Endothelial cell of umbilical vein (primary cell): ENCODE results near the gene BRD1. TPM values are rescaled to one million over a fixed set of nuclear protein-coding genes. Genes with fewer than 3 reads are reported as not detected.

Experiments
- BruUV-seq: library from RNA; stranded (reverse); fragments of 400-500 nt; replicated peaks from 2 replicates; lab custom pipeline; 2021; lab: Mats Ljungman, UMichigan
- CTCF ChIA-PET: fragments of 300-600, 350-600 bp; sonication (Branson Sonifier 250); formaldehyde crosslinking; loops from one replicate; lab custom pipeline; 2021; ENCODE audit warnings: antibody characterized with exemption, inconsistent platforms; lab: Charles Lee
- POLR2A ChIA-PET: fragments of 300-600, 350-600 bp; sonication (Branson Sonifier 250); formaldehyde crosslinking; loops from one replicate; lab custom pipeline; 2021; ENCODE audit warnings: antibody characterized with exemption, inconsistent platforms; lab: Charles Lee
- DNase-seq: peaks from one replicate; pipeline ENCODE4 v3.0.0-alpha.2; 2011; ENCODE audit warnings: low read depth, low spot score
- FAIRE-seq: peaks from 2 replicates; lab custom pipeline; 2011; peaks lifted over from hg19 to GRCh38; lab: Jason Lieb, UNC
- H2AFZ ChIP-seq: 2 replicates; pipeline ENCODE4 v1.6.0; 2012; ENCODE audit warnings: low read depth, low read length, control low read depth, inconsistent platforms
- H3K27ac ChIP-seq: 2 replicates; pipeline ENCODE4 v1.5.1; 2011; ENCODE audit warnings: low read depth, mild to moderate bottlenecking, control low read depth, low read length, moderate library complexity; ENCODE audit not compliant: insufficient read depth
- H3K27me3 ChIP-seq, 2 experiments: 2 replicates each; pipeline versions ENCODE4 v1.6.0 to v1.6.1; 2011; ENCODE audit warnings: low read length in 2 of 2, mixed read lengths in 1 of 2; ENCODE audit not compliant: control insufficient read depth in 2 of 2, insufficient read depth in 2 of 2
- H3K36me3 ChIP-seq, 2 experiments: 2 replicates in 1 of 2; 3 replicates in 1 of 2; pipeline ENCODE4 v1.5.1; 2011; ENCODE audit warnings: low read length in 2 of 2, mild to moderate bottlenecking in 1 of 2, moderate library complexity in 1 of 2; ENCODE audit not compliant: control insufficient read depth in 2 of 2, insufficient read depth in 2 of 2; ENCODE audit errors: extremely low read depth in 1 of 2
- H3K4me1 ChIP-seq: 3 replicates; pipeline ENCODE4 v1.5.1; 2011; ENCODE audit warnings: mild to moderate bottlenecking, low read length; ENCODE audit not compliant: control insufficient read depth, insufficient read depth; ENCODE audit errors: extremely low read depth
- H3K4me2 ChIP-seq: 2 replicates; pipeline ENCODE4 v1.6.1; 2011; ENCODE audit warnings: low read length, control low read depth, mixed read lengths; ENCODE audit not compliant: insufficient read depth
- H3K4me3 ChIP-seq, 3 experiments: fragments of 200-600 bp in 1 of 3; sonication (generic), shearing (Covaris generic) in 1 of 3; replicated peaks in 1 of 3; 2 replicates each; pipeline ENCODE4 v1.5.1; 2011 to 2016; ENCODE audit warnings: control low read depth in 3 of 3, low read length in 3 of 3, mild to moderate bottlenecking in 2 of 3, inconsistent platforms in 1 of 3, low read depth in 1 of 3, moderate library complexity in 1 of 3; ENCODE audit not compliant: insufficient read depth in 1 of 3
- H3K79me2 ChIP-seq: 2 replicates; pipeline ENCODE4 v1.6.0; 2012; ENCODE audit warnings: low read length, inconsistent platforms; ENCODE audit not compliant: control insufficient read depth, insufficient read depth
- H3K9ac ChIP-seq: replicated peaks from 2 replicates; pipeline ENCODE3; 2011; ENCODE audit warnings: low read length, control low read depth; ENCODE audit not compliant: insufficient read depth; ENCODE audit errors: extremely low read depth
- H3K9me1 ChIP-seq: replicated peaks from 3 replicates; pipeline ENCODE4 v1.6.0; 2011; ENCODE audit warnings: mild to moderate bottlenecking, low read length; ENCODE audit not compliant: control insufficient read depth, insufficient read depth; ENCODE audit errors: extremely low read depth
- H3K9me3 ChIP-seq: replicated peaks from 2 replicates; pipeline ENCODE4 v1.5.1; 2012; ENCODE audit warnings: low read length, inconsistent platforms; ENCODE audit not compliant: control insufficient read depth, insufficient read depth
- H4K20me1 ChIP-seq: replicated peaks from 2 replicates; pipeline ENCODE3; 2011; ENCODE audit warnings: mild to moderate bottlenecking, low read length; ENCODE audit not compliant: control insufficient read depth, insufficient read depth; ENCODE audit errors: extremely low read depth
- FOS ChIP-seq: IDR thresholded peaks from 2 replicates; pipeline ENCODE4 v1.6.1; 2011; ENCODE audit warnings: mild to moderate bottlenecking, low read length, moderate library complexity, borderline replicate concordance; ENCODE audit not compliant: insufficient read depth
- MAX ChIP-seq: IDR thresholded peaks from 2 replicates; pipeline ENCODE4 v1.6.1; 2011; ENCODE audit not compliant: insufficient read depth, insufficient read length
- MYC ChIP-seq: IDR thresholded peaks from one replicate; pipeline ENCODE4 v1.6.1; 2011; ENCODE audit warnings: mild to moderate bottlenecking, low read depth, low read length
- POLR2A ChIP-seq: IDR thresholded peaks from 2 replicates; pipeline ENCODE4 v1.6.1; 2012; ENCODE audit warnings: low read depth, mild to moderate bottlenecking, control low read depth, low read length
- dilution Hi-C: fragments of 300-500 bp; cut with MboI; formaldehyde crosslinking; loops from one replicate; pipeline ENCODE4 v1.15.0; 2019; ENCODE audit warnings: low sequenced_read_pairs; ENCODE audit not compliant: extremely low pct_ligation_motif_present
- intact Hi-C: fragments of 100-400 bp; cut with micrococcal nuclease; formaldehyde crosslinking; loops from one replicate; pipeline ENCODE4 v1.10.0; 2022
- polyA plus RNA-seq, 4 experiments: library from polyadenylated mRNA; depleted of rRNA in 3 of 4; stranded (reverse) in 3 of 4; unstranded in 1 of 4; fragments of >200 nt; gene quantifications; 2 replicates each; pipeline versions ENCODE4 v1.2.1 to v1.2.3, GENCODE V29; 2011 to 2012; ENCODE audit warnings: missing spikeins in 1 of 4
- total RNA-seq: library from RNA; stranded (reverse); gene quantifications from 2 replicates; pipeline ENCODE4 v1.2.3, GENCODE V29; 2021
- TF ChIP-seq, protein P1 (sequence below), 2 donors: IDR thresholded peaks; 1 replicate in 1 of 2; 2 replicates in 1 of 2; pipeline ENCODE4 v1.5.1; 2011; ENCODE audit warnings: low read length in 2 of 2, mild to moderate bottlenecking in 2 of 2, moderate library complexity in 2 of 2, control low read depth in 1 of 2, inconsistent platforms in 1 of 2, low read depth in 1 of 2; ENCODE audit not compliant: insufficient read depth in 1 of 2; ENCODE audit errors: extremely low read depth in 1 of 2

BRD1 gene
- total and polyA plus RNA-seq, 2 donors (not counting 3 experiments of a cell fraction or from before 2014, with no cell fraction given): 8.1 to 41.1 TPM

- ChIA-PET POLR2A (no interaction called here), CTCF (no interaction called here)
- no peaks in the 10 kb centered on the region for H3K27me3 ChIP-seq
- DNase-seq: no peak
- intact Hi-C loops (no loop called here), dilution Hi-C loops (no loop called here)
- no peak overlapping the region for H3K4me3 ChIP-seq
- no peak overlapping the region for H3K27ac ChIP-seq
- TF ChIP-seq, protein P1, sequence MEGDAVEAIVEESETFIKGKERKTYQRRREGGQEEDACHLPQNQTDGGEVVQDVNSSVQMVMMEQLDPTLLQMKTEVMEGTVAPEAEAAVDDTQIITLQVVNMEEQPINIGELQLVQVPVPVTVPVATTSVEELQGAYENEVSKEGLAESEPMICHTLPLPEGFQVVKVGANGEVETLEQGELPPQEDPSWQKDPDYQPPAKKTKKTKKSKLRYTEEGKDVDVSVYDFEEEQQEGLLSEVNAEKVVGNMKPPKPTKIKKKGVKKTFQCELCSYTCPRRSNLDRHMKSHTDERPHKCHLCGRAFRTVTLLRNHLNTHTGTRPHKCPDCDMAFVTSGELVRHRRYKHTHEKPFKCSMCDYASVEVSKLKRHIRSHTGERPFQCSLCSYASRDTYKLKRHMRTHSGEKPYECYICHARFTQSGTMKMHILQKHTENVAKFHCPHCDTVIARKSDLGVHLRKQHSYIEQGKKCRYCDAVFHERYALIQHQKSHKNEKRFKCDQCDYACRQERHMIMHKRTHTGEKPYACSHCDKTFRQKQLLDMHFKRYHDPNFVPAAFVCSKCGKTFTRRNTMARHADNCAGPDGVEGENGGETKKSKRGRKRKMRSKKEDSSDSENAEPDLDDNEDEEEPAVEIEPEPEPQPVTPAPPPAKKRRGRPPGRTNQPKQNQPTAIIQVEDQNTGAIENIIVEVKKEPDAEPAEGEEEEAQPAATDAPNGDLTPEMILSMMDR (IDR thresholded peaks at IDR 0.05; ENCODE audit: extremely low read depth in 1 of 2, insufficient read depth in 1 of 2, low read depth in 1 of 2, low read length in 2 of 2): no peak
- TF ChIP-seq FOS (no peak), MYC (no peak)
- FAIRE-seq: no peak
- H3K36me3 ChIP-seq: peaks cover 32 to 51% of the 10 kb centered on the region in 2 experiments
- peaks cover 2% of the 10 kb centered on the region for H4K20me1 ChIP-seq
- peaks cover 17% of the 10 kb centered on the region for H3K4me1 ChIP-seq
- H3K79me2 ChIP-seq: peaks cover 71% of the 10 kb centered on the region
- BruUV-seq: no TSS peak
- H2AFZ ChIP-seq: no peak overlapping the region
- H3K9me3 ChIP-seq: no peaks in the 10 kb centered on the region
- H3K9ac ChIP-seq: no peak overlapping the region
- H3K9me1 ChIP-seq: no peaks in the 10 kb centered on the region
- no peak overlapping the region for H3K4me2 ChIP-seq
Observed at GRCh38 chr22:49793296-49793695, 34.4 kb downstream of the BRD1 start.

GRCh38 chr22:49792107-49792506, 35.6 kb downstream of the BRD1 start:
- no TSS peak for BruUV-seq
- H3K9me1 ChIP-seq: no peaks in the 10 kb centered on the region
- no peak for FAIRE-seq
- H4K20me1 ChIP-seq: peaks cover 2% of the 10 kb centered on the region
- H3K9me3 ChIP-seq: no peaks in the 10 kb centered on the region
- CTCF ChIA-PET: interaction anchor here (0.6 kb wide), 1 partner anchor 16 kb away, joined by 3 read pairs; no protein-coding TSS in a partner anchor
- DNase-seq: no peak
- POLR2A ChIA-PET: no interaction called here
- TF ChIP-seq MYC (no peak), POLR2A (no peak), MAX (no peak)
- peaks cover 37 to 49% of the 10 kb centered on the region in 2 experiments for H3K36me3 ChIP-seq
- H2AFZ ChIP-seq: no peak overlapping the region
- intact Hi-C loops (no loop called here), dilution Hi-C loops (no loop called here)
- H3K79me2 ChIP-seq: peaks cover 79% of the 10 kb centered on the region
- no peak overlapping the region for H3K4me3 ChIP-seq
- peaks cover 18% of the 10 kb centered on the region for H3K4me1 ChIP-seq
- no peak overlapping the region for H3K27ac ChIP-seq
- no peak overlapping the region for H3K9ac ChIP-seq
- H3K27me3 ChIP-seq: no peaks in the 10 kb centered on the region
- H3K4me2 ChIP-seq: no peak overlapping the region
